SU-DHL-6 (cell line): ENCODE data around the gene NRF1.

ENCODE experiments used
- H2AFZ ChIP-seq: fragments of 200-600 bp; sonication (generic); 2 replicates; pipeline ENCODE4 v1.6.1; 2014; ENCODE audit warnings: low read depth, mild to moderate bottlenecking, moderate library complexity, mixed read lengths, antibody characterized with exemption, low read length; ENCODE audit not compliant: severe bottlenecking
- H3F3A ChIP-seq: fragments of 200-600 bp; shearing (Covaris generic); 2 replicates; pipeline ENCODE4 v1.6.0; 2016; ENCODE audit warnings: antibody characterized with exemption, mild to moderate bottlenecking; ENCODE audit not compliant: insufficient read depth
- H3K27ac ChIP-seq: fragments of 200-600 bp; sonication (generic); 2 replicates; pipeline ENCODE4 v1.5.1; 2016; ENCODE audit warnings: low read depth, mild to moderate bottlenecking, low read length, moderate library complexity, mixed read lengths
- H3K27me3 ChIP-seq: fragments of 200-600 bp; sonication (generic), shearing (Covaris generic); 2 replicates; pipeline ENCODE4 v1.6.0; 2014; ENCODE audit warnings: mild to moderate bottlenecking, low read length
- H3K36me3 ChIP-seq: fragments of 200-600 bp; sonication (generic); 2 replicates; pipeline ENCODE4 v1.6.1; 2014; ENCODE audit warnings: mild to moderate bottlenecking, low read length, mixed read lengths
- H3K4me2 ChIP-seq: fragments of 300-600, 200-600 bp; shearing (Covaris generic), sonication (generic); 2 replicates; pipeline ENCODE4 v1.6.0; 2014; ENCODE audit warnings: low read length, low read depth, mild to moderate bottlenecking; ENCODE audit not compliant: poor library complexity, severe bottlenecking
- H3K4me3 ChIP-seq: fragments of 200-600 bp; sonication (generic); 2 replicates; pipeline ENCODE4 v1.5.1; 2014; ENCODE audit warnings: antibody characterized with exemption, low read length, mild to moderate bottlenecking, mixed read lengths; ENCODE audit not compliant: insufficient read depth, poor library complexity, severe bottlenecking
- H3K79me2 ChIP-seq: fragments of 200-600 bp; sonication (generic); 2 replicates; pipeline ENCODE4 v1.6.1; 2014; ENCODE audit warnings: mild to moderate bottlenecking, low read length, moderate library complexity; ENCODE audit not compliant: insufficient read depth
- H3K9ac ChIP-seq: fragments of 200-600 bp; sonication (generic); 2 replicates; pipeline ENCODE4 v1.7.0; 2014; ENCODE audit warnings: mild to moderate bottlenecking, low read length
- H3K9me2 ChIP-seq: fragments of 200-600 bp; sonication (generic); replicated peaks from 2 replicates; pipeline ENCODE4 v1.6.1; 2014; ENCODE audit warnings: low read length; ENCODE audit not compliant: insufficient read depth
- H3K9me3 ChIP-seq: fragments of 200-600 bp; sonication (generic); 2 replicates; pipeline ENCODE4 v1.6.1; 2014; ENCODE audit warnings: low read length, mixed read lengths; ENCODE audit not compliant: insufficient read depth
- H4K20me1 ChIP-seq: fragments of 200-600 bp; sonication (generic); 2 replicates; pipeline ENCODE4 v1.6.1; 2014; ENCODE audit warnings: low read depth, mild to moderate bottlenecking, antibody characterized with exemption, low read length, moderate library complexity, mixed read lengths
- EZH2phosphoT487 ChIP-seq: fragments of 200-600 bp; sonication (generic), shearing (Covaris generic); conservative IDR thresholded peaks from 2 replicates; pipeline ENCODE4 v1.6.1; 2018; ENCODE audit warnings: mild to moderate bottlenecking, antibody characterized with exemption, low read length, moderate library complexity, mixed read lengths
- TF ChIP-seq, protein P1 (sequence below): fragments of 200-600 bp; sonication (generic); IDR thresholded peaks from one replicate; pipeline ENCODE4 v1.5.1; 2017; ENCODE audit warnings: antibody characterized with exemption, mild to moderate bottlenecking, low read length, moderate library complexity; ENCODE audit not compliant: insufficient read depth, poor library complexity, severe bottlenecking

The NRF1 gene

DNA sequence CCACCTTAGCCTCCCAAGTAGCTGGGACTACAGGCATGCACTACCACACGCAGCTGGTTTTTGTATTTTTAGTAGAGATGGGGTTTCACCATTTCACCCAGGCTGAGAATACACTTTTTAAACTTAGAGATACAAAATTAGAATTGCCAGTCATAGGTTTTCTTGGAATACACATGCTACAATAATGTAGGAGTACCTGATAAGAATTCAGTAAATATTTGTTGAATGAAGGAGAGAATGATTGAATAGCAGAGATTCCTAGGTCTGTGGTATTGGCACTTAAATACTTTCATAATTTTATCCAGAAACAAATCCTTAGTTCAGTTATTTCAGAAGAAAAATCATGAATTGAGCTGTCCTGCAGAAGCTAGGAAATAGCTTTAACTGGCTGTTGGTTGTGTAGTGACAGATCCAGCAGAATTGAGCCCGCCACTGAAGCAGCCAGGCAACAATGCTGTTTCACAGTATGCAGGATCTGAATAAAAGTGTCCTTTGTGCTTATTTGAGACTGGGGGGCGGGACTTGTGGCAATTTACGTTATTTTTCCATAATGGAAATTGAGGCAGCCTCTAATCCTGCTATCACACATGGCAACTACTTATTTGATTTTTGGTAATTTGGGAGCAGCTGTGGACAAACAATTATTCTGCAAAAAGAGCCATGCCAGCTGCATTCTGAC lies 31.5 kb downstream of the NRF1 start:
- TF ChIP-seq, protein P1, sequence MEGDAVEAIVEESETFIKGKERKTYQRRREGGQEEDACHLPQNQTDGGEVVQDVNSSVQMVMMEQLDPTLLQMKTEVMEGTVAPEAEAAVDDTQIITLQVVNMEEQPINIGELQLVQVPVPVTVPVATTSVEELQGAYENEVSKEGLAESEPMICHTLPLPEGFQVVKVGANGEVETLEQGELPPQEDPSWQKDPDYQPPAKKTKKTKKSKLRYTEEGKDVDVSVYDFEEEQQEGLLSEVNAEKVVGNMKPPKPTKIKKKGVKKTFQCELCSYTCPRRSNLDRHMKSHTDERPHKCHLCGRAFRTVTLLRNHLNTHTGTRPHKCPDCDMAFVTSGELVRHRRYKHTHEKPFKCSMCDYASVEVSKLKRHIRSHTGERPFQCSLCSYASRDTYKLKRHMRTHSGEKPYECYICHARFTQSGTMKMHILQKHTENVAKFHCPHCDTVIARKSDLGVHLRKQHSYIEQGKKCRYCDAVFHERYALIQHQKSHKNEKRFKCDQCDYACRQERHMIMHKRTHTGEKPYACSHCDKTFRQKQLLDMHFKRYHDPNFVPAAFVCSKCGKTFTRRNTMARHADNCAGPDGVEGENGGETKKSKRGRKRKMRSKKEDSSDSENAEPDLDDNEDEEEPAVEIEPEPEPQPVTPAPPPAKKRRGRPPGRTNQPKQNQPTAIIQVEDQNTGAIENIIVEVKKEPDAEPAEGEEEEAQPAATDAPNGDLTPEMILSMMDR = no peak
- no peak for TF ChIP-seq EZH2phosphoT487
- Histone ChIP-seq H3K27ac (no peak overlapping the region), H3K4me2 (no peak overlapping the region), H3K9me3 (no peaks in the 10 kb centered on the region), H3K4me3 (no peak overlapping the region), H3K36me3 (no peaks in the 10 kb centered on the region), H4K20me1 (no peaks in the 10 kb centered on the region; the same call in 1 of the 2 replicates), H3K27me3 (no peaks in the 10 kb centered on the region), H3K79me2 (peaks cover 37% of the 10 kb centered on the region), H2AFZ (no peak overlapping the region), H3K9ac (no peak overlapping the region), H3K9me2 (no peaks in the 10 kb centered on the region), H3F3A (no peaks in the 10 kb centered on the region)

DNA sequence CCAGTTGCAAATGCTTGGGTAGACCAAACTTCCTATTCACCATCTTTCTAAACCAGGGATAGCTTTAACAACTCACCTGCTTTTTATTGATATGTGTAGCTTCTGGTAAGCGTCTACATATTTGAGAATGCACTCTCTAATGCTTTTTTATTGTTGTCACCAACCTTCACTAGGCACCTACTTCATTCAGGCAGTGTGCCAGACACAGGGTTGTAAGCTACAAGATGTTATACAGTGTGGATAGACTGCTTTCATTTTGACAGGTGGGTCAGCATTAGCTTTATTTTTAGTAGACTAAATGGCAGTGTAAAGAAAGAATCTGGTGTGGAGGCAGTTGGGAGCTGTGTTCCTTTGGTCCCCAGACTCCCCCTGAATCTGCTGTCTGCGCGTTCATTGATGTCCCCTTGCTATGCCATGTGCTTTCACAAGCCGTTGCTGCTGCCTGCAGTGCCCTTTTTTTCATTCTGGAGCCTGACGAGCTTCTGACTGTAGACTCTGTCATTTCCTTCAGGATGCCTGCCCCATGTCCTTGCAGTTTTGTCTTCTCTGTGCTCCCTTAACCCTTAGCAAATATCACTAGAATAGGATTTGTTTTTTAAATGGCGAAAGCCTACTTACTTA lies 32.1 kb downstream of the NRF1 start:
- Histone ChIP-seq H3K27me3 (no peaks in the 10 kb centered on the region), H3K36me3 (no peaks in the 10 kb centered on the region), H4K20me1 (no peaks in the 10 kb centered on the region; the same call in 1 of the 2 replicates), H3K4me2 (no peak overlapping the region), H3K9me3 (no peaks in the 10 kb centered on the region), H3K9me2 (no peaks in the 10 kb centered on the region), H3K27ac (no peak overlapping the region), H3F3A (no peaks in the 10 kb centered on the region), H3K79me2 (peaks cover 31% of the 10 kb centered on the region), H3K9ac (no peak overlapping the region), H3K4me3 (no peak overlapping the region), H2AFZ (no peak overlapping the region)
- TF ChIP-seq EZH2phosphoT487 = no peak
- TF ChIP-seq, protein P1 = no peak

DNA sequence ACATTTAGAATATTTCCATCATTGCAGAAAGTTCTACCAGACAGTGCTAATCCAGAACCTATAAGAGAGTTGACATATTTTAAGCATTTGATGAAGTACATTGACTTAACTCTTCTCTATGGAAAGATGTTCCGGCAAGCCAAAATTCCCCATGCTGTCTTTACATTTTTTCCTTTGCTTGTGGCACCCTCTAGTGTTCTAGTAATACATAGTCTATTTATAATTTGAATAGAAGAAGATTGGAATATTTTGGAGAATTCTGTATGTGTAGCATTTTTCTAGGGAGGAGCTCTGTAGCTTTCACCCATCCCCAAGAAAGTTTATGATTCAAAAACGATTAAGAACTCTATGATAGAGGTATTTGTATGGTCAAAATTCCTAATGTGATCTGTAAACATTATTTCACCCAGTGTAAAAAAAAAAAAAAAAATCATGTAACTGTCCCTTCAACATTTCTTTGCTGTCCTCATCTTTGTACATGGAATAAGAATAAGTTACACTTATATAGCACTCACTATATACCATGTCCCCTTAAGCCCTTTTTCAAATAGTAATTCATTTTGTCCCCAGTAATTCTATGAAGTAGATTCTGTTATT lies 33.2 kb downstream of the NRF1 start:
- Histone ChIP-seq H3K27ac (no peak overlapping the region), H3K36me3 (no peaks in the 10 kb centered on the region), H2AFZ (no peak overlapping the region), H4K20me1 (no peaks in the 10 kb centered on the region; the same call in 1 of the 2 replicates), H3K9me2 (no peaks in the 10 kb centered on the region), H3K4me3 (no peak overlapping the region), H3F3A (no peaks in the 10 kb centered on the region), H3K9me3 (no peaks in the 10 kb centered on the region), H3K79me2 (peaks cover 31% of the 10 kb centered on the region), H3K9ac (no peak overlapping the region), H3K4me2 (no peak overlapping the region), H3K27me3 (no peaks in the 10 kb centered on the region)
- TF ChIP-seq EZH2phosphoT487 = no peak
- TF ChIP-seq, protein P1 = no peak
